Omental fat pad (tissue), 4 donors: ENCODE results near the gene NTNG2. TPM values are rescaled to one million over a fixed set of nuclear protein-coding genes. Genes with fewer than 3 reads are reported as not detected.

Experiments used
- ATAC-seq: fragments of 150-250 bp; one replicate; pipeline ENCODE4 v1.9.1; 2016; ENCODE audit warnings: mild to moderate bottlenecking, moderate library complexity; ENCODE audit not compliant: low FRiP score
- DNase-seq: peaks from one replicate; pipeline ENCODE4 v3.0.0-alpha.2; 2019; ENCODE audit warnings: low spot score
- CTCF ChIP-seq, 3 donors: fragments of 450-650 bp; IDR thresholded peaks; one replicate each; pipeline ENCODE4 v1.5.1; 2016 to 2017; ENCODE audit warnings: antibody characterized with exemption in 3 of 3, mild to moderate bottlenecking in 3 of 3, moderate library complexity in 2 of 3
- total RNA-seq, 4 donors: library from RNA; depleted of rRNA; stranded (reverse); fragments of >200 nt; gene quantifications; one replicate each; pipeline ENCODE4 v1.1.0, GENCODE V29; 2016

Gene NTNG2
- total RNA-seq, 4 donors from 2014 or later, result 1.8 to 4.2 (median 2.9) TPM

DNA sequence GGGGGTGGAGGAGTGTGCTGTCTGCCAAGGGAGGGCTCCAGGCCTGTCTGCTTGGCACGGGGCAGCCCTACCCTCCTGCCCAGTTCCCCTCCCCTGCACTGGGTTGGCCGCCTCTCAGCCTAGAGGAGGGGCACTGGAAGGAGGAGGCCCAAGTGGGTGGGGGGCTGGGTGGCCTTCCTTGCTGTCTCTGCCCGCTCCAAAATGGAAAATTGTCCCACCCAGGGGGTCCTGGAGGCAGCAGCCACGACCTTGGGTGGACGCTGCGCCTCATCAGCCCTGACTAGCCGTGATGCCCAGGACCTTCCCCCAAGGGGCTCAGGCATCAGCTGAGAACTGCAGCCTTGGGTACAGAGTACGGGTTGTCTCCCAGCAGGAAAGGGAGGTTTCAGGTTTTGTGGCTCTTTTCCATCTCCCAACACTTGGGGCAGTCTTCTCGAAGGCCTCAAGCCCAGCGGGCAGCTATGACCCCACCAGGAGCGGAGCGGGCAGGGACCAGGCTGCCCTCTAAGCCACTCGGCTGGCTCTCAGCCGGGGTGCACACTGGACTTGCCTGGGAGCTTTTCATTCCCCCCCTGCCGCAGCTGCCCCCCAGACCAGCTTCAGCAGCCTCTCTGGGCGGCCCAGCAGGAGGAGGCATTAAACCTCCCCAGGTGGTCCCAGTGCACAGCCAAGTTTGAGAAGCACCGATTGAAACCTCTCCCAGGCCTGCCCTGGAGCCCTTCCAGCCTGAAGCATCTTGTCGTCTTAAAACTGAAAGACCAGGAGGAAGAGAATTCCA lies 20.6 kb downstream of the NTNG2 start:
- ATAC-seq (peak; percentile 28), DNase-seq (no peak)
- TF ChIP-seq CTCF (IDR thresholded peaks at IDR 0.05), result no peak

DNA sequence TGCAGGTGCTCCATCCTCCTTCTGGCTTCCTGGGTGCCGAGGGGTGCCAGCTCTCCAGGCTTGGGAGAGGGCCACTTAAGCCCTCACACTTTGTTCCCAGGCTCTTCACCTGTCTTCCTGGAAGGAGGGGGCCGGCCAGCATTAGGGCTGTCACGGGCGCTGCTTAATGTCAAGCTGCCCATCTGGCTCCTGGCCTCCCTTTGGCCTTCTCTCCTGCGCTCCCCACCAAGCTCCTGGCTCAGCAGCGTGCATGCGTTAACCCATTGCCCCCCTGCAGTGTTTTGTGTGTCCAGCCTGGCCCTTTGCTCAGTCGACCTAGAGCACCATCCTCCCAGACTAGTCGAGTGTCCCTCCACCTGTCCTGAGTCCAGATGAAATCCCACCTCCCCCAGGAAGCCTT lies 21.3 kb downstream of the NTNG2 start:
- no peak for TF ChIP-seq CTCF (IDR thresholded peaks at IDR 0.05)
- DNase-seq, result no peak
- no peak for ATAC-seq

DNA sequence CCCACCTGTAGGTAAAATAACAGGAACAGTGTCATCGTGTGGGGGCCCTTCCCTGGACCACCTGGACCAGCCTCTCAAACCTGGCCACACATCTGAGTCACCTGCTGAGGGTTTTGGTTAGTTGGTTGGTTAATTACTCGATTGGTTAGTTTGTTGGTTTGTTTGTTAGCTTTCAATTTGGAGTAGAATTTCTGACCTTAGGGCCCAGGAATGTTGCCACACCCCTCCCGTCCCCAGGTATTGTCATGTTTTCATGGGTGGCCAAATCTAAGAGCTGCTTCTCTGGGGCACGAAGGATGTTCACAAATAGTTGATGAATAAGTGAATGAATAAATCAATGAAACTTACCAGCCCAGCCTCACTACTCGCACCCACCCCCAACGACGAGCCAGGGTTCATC lies 21.9 kb downstream of the NTNG2 start:
- no peak for TF ChIP-seq CTCF (IDR thresholded peaks at IDR 0.05)
- no peak for ATAC-seq
- no peak for DNase-seq

DNA sequence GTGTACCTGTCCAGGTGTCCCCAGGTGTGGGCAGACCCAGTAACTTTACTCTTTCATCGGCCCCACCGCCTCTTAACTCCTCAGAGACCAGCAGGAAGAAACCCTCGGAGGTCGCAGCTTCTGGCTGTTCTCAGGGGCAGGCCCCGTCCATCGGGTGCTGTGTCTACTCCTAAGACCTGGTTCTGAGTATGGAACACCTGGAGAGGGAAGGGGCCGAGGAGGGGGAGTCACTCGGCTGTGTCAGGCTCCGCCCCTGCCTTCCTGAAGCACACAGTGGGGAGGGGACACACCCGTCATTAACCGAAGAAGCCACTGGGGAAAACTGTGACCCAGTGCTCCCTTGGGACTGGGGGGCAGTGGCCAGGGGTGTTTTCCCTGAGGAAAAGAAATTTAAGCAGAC lies 22.3 kb downstream of the NTNG2 start:
- ATAC-seq, result no peak
- no peak for DNase-seq

GRCh38 chr9:132185073-132186009 lies 23.5 kb downstream of the NTNG2 start:
- ATAC-seq (no peak), DNase-seq (no peak)
- TF ChIP-seq CTCF (IDR thresholded peaks at IDR 0.05), result no peak

More for the DNA sequence above, 22.3 kb downstream of the NTNG2 start:
- TF ChIP-seq CTCF (IDR thresholded peaks at IDR 0.05), result no peak

GRCh38 chr9:132187121-132187620 lies 25.3 kb downstream of the NTNG2 start:
- DNase-seq, result no peak
- no peak for ATAC-seq
- TF ChIP-seq CTCF (IDR thresholded peaks at IDR 0.05), result no peak
